C4-2B (cell line): ENCODE measurements around the gene SPATA31C2.

Experiments used
- H3K27ac ChIP-seq: fragments of 450-650 bp; 2 replicates; pipeline ENCODE4 v1.5.1; 2017
- ZFX ChIP-seq: fragments of 450-650 bp; IDR thresholded peaks from 2 replicates; pipeline ENCODE4 v1.6.1; 2017
- TF ChIP-seq, protein P1 (sequence below): fragments of 450-650 bp; conservative IDR thresholded peaks from 2 replicates; pipeline ENCODE4 v1.5.1; 2017; ENCODE audit warnings: mild to moderate bottlenecking

Gene SPATA31C2

DNA sequence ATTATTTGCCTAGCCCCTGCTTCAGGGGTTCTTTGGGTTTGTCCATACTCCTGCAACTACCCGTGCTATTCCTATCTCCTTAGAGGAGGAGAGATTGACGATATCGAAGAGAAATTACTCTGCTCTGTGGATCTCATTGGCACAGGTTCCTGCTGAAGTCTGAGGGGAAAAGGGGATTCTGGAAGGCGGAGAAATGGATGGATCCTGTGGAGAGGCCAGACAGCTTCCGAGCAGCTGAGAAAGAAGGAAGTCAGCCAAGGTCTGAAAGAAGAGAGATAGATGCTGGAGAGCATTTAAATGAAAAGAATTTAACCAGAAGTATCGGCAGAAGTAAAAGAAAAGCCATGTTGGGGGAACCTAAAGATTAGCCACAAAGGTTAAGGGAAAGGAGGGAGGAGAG lies 40.4 kb upstream of the SPATA31C2 start:
- TF ChIP-seq, protein P1, sequence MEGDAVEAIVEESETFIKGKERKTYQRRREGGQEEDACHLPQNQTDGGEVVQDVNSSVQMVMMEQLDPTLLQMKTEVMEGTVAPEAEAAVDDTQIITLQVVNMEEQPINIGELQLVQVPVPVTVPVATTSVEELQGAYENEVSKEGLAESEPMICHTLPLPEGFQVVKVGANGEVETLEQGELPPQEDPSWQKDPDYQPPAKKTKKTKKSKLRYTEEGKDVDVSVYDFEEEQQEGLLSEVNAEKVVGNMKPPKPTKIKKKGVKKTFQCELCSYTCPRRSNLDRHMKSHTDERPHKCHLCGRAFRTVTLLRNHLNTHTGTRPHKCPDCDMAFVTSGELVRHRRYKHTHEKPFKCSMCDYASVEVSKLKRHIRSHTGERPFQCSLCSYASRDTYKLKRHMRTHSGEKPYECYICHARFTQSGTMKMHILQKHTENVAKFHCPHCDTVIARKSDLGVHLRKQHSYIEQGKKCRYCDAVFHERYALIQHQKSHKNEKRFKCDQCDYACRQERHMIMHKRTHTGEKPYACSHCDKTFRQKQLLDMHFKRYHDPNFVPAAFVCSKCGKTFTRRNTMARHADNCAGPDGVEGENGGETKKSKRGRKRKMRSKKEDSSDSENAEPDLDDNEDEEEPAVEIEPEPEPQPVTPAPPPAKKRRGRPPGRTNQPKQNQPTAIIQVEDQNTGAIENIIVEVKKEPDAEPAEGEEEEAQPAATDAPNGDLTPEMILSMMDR = no peak
- TF ChIP-seq ZFX = no peak
- no peak overlapping the region for H3K27ac ChIP-seq

DNA sequence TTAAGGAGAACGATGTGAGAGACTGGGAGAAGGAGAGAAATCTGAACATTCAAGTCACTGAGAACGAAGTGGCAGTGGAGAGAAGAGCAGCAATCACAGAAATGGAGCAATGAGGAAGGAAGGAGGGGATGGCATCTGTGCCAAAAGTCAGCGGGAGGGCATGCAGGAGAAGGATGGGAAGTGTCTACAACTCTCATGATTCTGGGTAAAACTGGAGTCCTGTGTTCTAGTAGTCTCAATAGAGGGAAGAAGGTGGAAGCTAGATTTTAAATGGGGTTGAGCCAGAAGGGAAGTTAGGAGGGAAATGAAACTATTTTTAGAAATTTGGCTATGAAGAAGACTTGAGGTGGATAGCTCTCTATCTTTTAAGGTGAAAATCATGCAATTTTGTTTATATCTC lies 39.1 kb upstream of the SPATA31C2 start:
- no peak overlapping the region for H3K27ac ChIP-seq
- TF ChIP-seq, protein P1 = no peak
- no peak for TF ChIP-seq ZFX

DNA sequence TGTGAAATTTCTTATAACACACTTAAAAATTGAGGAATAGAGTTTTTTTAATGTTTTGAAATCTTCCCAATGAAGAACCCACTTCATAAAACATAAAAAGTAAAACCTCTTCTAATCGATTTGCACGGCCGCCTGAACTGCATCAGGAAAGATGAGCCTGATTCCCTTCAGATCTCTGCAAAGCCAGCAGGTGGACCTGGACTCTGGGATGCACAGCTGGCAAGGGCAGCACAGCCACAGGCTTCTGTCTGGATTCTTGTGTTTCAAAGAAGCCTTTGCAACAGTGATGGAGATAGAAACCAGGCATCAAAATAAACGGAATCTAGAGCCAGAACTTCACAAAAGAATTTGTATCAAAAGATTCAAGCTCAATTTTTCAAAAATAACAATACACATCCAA lies 36.0 kb upstream of the SPATA31C2 start:
- no peak overlapping the region for H3K27ac ChIP-seq
- TF ChIP-seq, protein P1 = no peak
- TF ChIP-seq ZFX = no peak

DNA sequence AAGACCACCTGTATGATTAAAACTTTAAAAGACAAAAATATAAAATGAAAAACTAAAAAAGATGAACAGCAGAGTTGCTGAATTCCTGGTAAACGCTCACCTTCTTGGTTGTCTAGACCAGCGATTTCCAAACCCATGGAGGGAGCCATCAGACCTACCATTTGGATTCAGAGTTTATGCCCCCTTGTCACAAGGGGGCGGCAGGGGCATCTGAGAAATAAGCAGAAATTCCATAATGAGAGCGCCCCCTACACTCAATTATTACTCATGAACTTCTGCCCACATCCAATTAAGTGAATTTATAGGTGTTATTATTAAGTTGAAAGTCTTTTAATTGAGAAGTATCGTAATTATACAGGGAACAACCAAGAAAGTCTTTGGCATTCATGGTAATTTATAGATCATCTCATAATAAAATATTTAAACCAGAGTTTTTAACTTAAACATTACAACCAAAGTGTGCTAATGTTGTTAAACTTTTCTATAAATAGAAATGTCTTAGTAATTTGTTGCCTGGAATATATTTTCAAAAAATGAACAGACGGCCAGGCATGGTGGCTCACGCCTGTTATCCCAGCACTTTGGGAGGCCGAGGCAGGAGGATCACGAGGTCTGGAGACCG lies 35.2 kb upstream of the SPATA31C2 start:
- no peak overlapping the region for H3K27ac ChIP-seq

DNA sequence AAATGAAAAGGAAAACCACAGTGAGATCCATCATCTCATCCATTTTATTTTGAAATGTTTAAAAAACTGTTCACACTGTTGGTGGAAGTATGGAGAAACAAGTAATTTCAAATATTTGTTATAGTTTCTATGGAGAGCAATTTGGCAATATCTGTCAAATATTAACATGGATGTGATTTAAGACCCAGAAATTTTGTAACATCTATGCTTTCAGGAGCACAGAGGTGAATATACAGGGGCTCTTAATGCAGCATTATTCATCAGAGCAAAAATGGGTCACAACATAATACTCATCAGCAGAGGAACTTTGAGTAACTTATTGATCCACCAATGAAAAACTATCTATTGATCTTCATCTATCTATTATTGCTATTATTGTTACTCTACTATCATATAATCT lies 31.4 kb upstream of the SPATA31C2 start:
- H3K27ac ChIP-seq = no peak overlapping the region
- TF ChIP-seq, protein P1 = no peak
- TF ChIP-seq ZFX = no peak

More for the DNA sequence above, 35.2 kb upstream of the SPATA31C2 start:
- TF ChIP-seq, protein P1 = peak; percentile 92
- TF ChIP-seq ZFX = no peak

DNA sequence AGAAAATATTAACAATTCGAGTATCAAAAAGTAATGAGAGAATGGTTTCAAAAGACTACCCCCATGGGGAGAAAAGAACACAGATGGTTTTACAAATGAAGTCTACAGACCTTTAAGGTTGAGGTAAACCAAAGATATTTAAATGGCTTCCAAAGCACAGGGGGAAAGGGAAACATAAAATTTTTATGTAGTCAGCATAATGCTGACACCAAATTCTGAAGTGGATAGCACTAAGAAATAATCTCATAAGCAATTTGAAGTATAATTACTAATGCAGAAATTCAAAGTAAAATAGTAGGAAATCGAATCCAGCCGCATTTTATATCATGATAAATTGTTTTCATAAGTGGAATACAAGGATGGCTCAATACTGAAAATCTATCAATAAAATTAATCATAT lies 30.3 kb upstream of the SPATA31C2 start:
- no peak for TF ChIP-seq ZFX
- TF ChIP-seq, protein P1 = no peak
- no peak overlapping the region for H3K27ac ChIP-seq

DNA sequence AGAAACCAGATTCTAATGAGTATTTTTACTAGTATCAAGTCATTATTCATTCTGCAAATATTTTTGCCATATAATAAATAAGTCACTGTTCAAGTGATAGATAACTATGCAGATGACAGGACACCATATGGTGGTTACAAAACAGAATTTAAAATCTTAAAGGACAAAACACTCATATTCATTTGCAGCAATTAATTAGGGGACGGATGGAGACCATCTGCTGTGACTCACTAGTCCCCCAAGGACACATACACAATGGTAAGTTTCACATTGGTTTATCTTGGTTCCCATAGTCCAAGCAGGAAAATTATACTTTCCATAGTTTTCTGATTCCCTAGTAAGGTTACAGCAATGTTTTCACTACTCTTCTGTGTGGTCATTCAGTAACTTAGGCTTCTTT lies 28.4 kb upstream of the SPATA31C2 start:
- no peak for TF ChIP-seq ZFX
- TF ChIP-seq, protein P1 = no peak
- H3K27ac ChIP-seq = no peak overlapping the region
